M059J (cell line): ENCODE results near the gene DHX16. TPM values are rescaled to one million over a fixed set of nuclear protein-coding genes. Genes with fewer than 3 reads are reported as not detected.
"Not testable (repeated sequence)": the region's sequence is repeated elsewhere in the genome, so short reads cannot be mapped to it uniquely, and the experiment has no call there.

Source experiments
- DNase-seq: peaks from one replicate; pipeline ENCODE4 v3.0.0-alpha.2; 2012; ENCODE audit warnings: low read depth
- total RNA-seq: library from RNA; depleted of rRNA; stranded (reverse); fragments of >200 nt; shearing (Covaris generic); gene quantifications from 2 replicates; pipeline ENCODE4 v1.2.3, GENCODE V29; 2014; rRNA removed

Gene DHX16
- 52.2 and 64.8 TPM in 2 replicates for total RNA-seq

GRCh38 chr6:30672445-30673253, at the start of gene DHX16:
TSS of gene DHX16 (minus strand) at chr6:30673006. CDS start at chr6:30672841, 165 bp downstream.
- peak; percentile 99 for DNase-seq

GRCh38 chr6:30722025-30722279, 49.1 kb upstream of the DHX16 start:
- DNase-seq: not testable (repeated sequence)

GRCh38 chr6:30721198-30722024, 48.6 kb upstream of the DHX16 start:
- DNase-seq: peak; percentile 87

DNA sequence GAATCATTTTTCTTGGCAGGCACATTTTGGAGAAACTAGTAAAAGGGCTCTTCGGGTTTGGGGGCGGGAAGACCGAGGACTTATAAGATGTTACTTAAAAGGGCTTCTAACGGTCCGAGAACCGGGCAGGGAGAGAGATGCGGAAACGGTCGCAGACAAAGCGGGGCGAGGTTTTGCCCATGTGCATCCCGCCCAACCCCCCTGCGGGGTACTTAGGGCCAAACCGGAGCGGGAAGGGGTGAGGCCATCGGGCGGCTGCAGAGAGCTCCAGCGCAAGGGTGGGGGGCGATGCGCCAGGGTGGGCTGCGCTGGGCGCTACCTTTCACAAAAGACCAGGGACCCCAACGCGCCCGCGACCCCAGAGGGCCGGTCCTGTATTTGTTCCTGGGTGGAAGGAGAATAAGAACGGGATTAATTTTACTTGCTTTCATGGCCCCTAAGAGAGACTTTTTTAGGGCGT, 48.0 kb upstream of the DHX16 start:
- peak; percentile 71 for DNase-seq

DNA sequence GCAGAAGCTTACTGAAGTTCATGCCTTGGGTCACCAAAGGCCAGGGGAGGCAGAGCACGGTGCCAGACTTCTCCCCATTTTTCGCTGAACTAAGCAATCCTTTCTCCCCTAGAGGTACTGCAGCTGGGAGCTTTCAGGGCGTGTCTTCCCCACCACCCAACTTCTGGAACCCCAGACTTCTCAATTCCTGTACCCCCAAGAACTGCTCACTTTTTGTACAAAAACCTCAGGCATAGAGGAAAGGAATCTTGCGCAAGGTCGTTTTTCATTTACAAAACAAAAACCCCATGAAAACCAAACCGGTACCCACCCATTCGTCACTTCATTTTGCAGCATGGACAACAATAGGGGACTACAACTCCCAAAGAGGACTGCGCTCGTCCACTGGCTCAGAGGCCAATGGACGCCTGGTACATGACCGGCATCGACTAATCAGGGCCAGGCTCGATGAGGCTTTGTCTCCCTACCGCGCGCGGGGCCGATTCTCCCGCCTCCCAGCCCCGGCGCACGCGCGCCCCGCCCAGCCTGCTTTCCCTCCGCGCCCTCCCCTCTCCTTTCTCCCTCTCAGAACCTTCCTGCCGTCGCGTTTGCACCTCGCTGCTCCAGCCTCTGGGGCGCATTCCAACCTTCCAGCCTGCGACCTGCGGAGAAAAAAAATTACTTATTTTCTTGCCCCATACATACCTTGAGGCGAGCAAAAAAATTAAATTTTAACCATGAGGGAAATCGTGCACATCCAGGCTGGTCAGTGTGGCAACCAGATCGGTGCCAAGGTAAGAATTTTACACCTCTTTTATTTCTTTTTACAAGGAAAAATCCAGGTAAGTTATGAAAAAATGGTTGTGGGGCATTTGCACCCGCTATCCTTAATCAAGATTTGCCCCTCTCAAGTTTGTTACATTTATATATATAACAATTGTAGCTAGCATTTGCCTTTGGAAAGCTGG, 47.3 kb upstream of the DHX16 start, which contains the start of gene TUBB:
TSS of gene TUBB (plus strand) at position 562 of the 947 bp plus-strand sequence. CDS start at position 717, 155 bp downstream.
- peak; percentile 100 for DNase-seq

GRCh38 chr6:30719356-30719755, 46.5 kb upstream of the DHX16 start:
- no peak for DNase-seq

GRCh38 chr6:30717845-30718720, 45.3 kb upstream of the DHX16 start:
- not testable (repeated sequence) for DNase-seq

DNA sequence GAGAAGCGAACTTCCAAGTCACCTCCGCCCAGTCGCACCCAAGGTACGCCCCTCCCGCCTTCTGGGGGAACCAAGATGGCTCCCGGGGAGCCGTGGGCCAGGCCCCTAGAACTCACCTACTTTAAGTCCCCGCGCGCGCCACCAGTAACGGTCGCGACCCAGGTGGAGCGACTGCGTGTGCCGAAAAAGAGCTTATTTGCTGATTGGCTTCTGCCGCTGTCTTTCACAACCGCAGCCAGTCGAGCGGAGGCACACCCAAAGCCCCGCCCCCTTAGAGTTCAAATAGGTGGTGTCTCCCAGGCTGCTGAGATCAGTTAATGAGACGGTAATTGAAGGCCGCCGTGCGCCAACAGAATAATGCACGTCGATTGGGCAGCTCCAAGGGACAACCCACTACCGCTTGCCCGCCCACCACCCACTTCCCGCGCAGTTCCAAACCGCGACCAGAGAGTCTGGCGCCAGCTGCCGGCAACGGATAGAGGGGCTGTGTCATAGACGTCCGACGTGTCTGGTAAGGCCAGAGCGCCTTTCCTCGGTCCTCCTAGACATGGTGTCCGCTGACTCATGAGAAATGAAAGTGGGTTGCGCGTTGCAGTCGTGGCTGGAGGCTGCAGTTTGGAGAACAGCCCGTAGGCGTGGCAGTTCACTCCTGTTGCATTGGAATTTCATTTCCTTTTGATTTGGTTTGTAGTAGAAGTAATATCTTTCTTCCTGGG, 44.5 kb upstream of the DHX16 start, which contains the start of gene MDC1:
TSS of gene MDC1 (minus strand) at position 153 of the 716 bp plus-strand sequence. CDS start 2,106 bp downstream, outside the sequence.
- DNase-seq: peak; percentile 100

GRCh38 chr6:30716879-30717128, 44.0 kb upstream of the DHX16 start:
- no peak for DNase-seq

- DNase-seq: no peak
Observed at GRCh38 chr6:30714263-30714662, 41.5 kb upstream of the DHX16 start.

DNA sequence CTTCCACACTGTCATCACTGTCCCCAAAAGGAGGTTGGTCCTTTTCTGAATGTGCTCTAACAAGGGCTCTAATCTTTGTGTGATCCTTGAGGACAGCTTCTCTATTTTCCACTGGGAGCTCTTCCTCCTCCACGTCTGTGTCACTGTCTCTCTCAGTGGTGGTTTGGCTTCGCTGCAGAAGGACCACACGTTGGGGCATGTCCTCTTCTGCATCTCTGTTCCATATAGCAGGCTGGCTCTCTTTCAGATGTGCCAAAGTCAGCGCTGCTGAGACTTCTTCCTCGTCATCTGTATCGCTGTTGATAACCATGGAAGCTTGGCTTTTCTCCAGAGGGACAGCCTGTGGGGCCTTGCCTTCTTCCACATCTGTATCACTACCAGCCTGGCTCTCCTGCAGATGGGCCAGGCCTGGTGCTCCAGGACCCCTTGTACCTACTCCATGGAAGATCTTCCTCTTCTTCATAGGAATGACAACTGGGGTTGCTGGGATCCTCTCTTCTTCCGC, 39.7 kb upstream of the DHX16 start:
- no peak for DNase-seq

DNA sequence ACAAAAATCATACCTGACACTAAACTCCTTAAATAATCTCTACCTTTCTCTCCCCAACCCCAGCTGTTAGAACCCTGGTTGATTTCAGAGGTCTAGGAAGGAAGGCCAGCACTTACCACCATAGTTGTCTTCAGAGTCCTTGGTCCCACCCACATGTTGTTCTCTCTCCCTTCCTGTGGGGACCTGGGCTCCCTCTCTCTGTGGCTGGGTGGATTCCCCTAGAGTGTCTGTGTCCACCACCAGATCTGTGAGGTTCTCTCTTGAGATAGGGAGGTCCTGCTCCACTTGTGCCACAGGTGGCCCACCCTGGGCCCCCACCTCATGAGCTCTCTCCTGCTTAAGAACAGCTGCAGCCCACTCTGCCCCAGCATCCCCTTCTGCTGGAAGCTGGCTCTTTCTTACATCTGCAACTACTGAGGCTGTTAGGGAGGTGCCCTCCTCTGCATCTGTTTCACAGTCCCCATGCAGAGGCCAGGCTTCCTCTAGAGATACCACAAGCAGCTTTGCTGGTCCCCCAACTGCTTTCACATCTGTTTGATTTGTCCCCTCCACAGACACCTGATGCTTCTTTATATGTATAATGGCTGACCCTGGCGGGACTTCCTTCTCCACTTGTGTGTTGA, 39.1 kb upstream of the DHX16 start:
- DNase-seq: no peak

GRCh38 chr6:30709101-30709868, 36.5 kb upstream of the DHX16 start:
- no peak for DNase-seq

DNA sequence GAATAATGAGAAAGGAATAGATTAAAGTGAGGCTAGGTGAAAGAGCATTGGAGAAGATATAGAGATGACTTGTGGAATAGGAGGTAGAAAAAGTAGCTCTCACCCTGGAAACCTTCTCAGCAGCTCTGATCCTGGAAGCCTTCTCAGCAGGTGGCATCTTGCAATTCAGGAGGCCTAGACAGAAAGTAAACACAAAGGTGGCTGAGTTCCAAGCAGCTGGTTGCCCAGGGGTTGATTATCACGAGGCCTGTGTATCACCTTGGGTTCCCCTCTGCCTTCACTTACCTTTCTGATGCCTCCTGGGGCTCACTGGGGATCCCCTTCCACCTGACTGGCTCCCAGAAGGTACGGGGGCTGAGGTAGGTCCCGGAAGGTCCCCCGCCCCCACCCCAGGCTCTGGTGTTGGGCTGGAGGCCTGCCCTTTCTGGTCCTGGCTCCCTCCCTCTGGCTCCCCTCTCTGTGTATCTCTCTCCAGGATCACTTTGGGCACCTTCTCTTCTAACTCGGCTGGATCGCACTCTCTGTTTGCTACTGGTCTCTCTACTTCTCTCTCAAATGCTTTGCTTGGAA, 34.6 kb upstream of the DHX16 start:
- no peak for DNase-seq

DNA sequence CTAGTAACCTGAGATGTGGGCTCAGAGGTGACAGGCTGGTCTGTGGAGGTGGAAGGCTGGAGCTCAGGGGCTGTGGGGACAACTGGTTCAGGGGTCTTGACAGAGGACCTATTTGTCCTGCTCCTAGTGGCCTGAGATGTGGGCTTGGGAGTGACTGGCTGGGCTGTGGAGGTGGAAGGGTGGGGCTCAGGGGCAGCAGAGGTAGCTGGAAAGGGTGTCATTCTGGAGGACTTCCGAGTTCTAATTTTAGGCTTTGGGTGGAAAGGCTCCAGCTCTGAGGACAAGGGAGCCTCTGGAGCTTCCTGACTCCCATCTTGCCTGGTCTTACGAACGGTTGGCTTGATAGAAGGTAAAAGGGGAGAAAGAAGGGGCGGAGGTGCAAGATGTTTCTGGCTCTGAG, 32.8 kb upstream of the DHX16 start:
- no peak for DNase-seq

- DNase-seq: no peak
Observed at GRCh38 chr6:30703821-30704220, 31.0 kb upstream of the DHX16 start.

DNA sequence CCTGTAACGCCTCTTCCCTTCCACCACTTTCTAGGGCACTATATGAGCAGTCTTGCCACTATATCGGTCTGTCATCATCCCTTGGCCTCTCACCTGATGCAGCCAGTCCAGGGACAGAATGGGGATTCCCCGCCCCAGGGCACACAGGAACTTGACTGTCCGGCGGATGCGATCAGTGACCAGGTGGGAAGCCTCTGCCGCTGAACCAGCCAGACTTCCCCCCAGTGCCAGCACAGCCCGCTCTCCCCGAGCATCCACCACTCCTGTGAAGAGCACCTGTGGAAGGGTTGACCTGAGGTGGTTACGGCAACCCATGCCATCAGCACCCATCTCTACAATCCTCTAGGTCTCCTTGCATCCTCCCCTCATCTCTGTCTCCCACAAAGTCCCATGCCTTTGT, 30.2 kb upstream of the DHX16 start:
- no peak for DNase-seq

DNA sequence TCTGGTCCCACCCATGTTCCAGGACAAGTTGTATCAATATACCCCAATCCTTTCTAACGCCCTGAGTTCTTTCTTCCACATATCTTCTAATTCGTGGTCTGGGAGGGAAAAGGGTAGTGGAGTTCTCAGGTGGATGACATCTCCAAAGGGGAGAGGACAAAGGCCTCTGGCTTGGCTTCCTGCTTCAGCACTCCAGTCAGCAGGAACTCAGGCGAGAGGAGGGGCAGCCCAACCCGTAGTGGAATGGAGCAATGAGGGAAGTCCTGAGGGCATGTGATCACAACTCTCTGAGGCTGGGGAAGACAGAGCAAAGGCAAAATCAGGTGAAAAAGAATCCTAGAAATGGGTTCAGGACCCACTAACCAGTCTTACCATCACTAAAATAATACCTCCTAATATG, 27.5 kb upstream of the DHX16 start:
- no peak for DNase-seq
